Common myeloid progenitor, CD34-positive (primary cell): Measurements from ENCODE around the gene HOXC4. TPM values are rescaled to one million over a fixed set of nuclear protein-coding genes. Genes with fewer than 3 reads are reported as not detected.
A peak's percentile ranks its signal among the peaks of the same experiment; 100 is the strongest.

Source experiments
- CTCF ChIA-PET: fragments of 350-600 bp; sonication (Branson Sonifier 250); formaldehyde crosslinking; loops from one replicate; lab custom pipeline; 2021; ENCODE audit warnings: antibody characterized with exemption; lab: Charles Lee
- POLR2A ChIA-PET: fragments of 350-600 bp; sonication (Branson Sonifier 250); formaldehyde crosslinking; loops from one replicate; lab custom pipeline; 2021; ENCODE audit warnings: antibody characterized with exemption; lab: Charles Lee
- DNase-seq, 3 donors: peaks; one replicate each; pipeline versions ENCODE4 v3.0.0 to v3.0.0-alpha.2; 2013
- H3K27ac ChIP-seq, 2 experiments: 1 replicate in 1 of 2; 2 replicates in 1 of 2; pipeline ENCODE4 v1.7.0; 2013; ENCODE audit warnings: inconsistent platforms in 2 of 2, low read length in 2 of 2, mild to moderate bottlenecking in 2 of 2, low read depth in 1 of 2, moderate library complexity in 1 of 2; ENCODE audit not compliant: severe bottlenecking in 2 of 2, insufficient read depth in 1 of 2, poor library complexity in 1 of 2
- H3K27me3 ChIP-seq, 5 experiments: replicated peaks in 2 of 5; 1 replicate in 3 of 5; 2 replicates in 2 of 5; pipeline versions ENCODE4 v1.6.1 to v1.7.0; 2013; ENCODE audit warnings: low read length in 4 of 5, mild to moderate bottlenecking in 2 of 5, moderate library complexity in 2 of 5, inconsistent platforms in 1 of 5; ENCODE audit not compliant: insufficient read depth in 5 of 5, control insufficient read depth in 4 of 5
- H3K36me3 ChIP-seq, 4 experiments: 1 replicate in 2 of 4; 2 replicates in 2 of 4; pipeline versions ENCODE4 v1.6.1 to v1.7.0; 2013; ENCODE audit warnings: low read length in 3 of 4, control low read depth in 1 of 4, mild to moderate bottlenecking in 1 of 4; ENCODE audit not compliant: control insufficient read depth in 4 of 4, insufficient read depth in 4 of 4
- H3K4me1 ChIP-seq, 4 experiments: 1 replicate in 3 of 4; 2 replicates in 1 of 4; pipeline versions ENCODE4 v1.6.1 to v1.7.1; 2013; ENCODE audit warnings: low read length in 3 of 4, mild to moderate bottlenecking in 3 of 4, control low read depth in 1 of 4, inconsistent platforms in 1 of 4, moderate library complexity in 1 of 4; ENCODE audit not compliant: control insufficient read depth in 4 of 4, insufficient read depth in 4 of 4; ENCODE audit errors: control extremely low read depth in 1 of 4
- H3K4me3 ChIP-seq, 7 experiments: 1 replicate in 4 of 7; 2 replicates in 3 of 7; pipeline versions ENCODE4 v1.5.1 to v1.7.0; 2013; ENCODE audit warnings: mild to moderate bottlenecking in 7 of 7, low read length in 6 of 7, moderate library complexity in 6 of 7, inconsistent platforms in 2 of 7, low read depth in 2 of 7, control low read depth in 1 of 7; ENCODE audit not compliant: insufficient read depth in 4 of 7, control insufficient read depth in 1 of 7; ENCODE audit errors: extremely low read depth in 1 of 7
- H3K9me3 ChIP-seq, 5 experiments: 1 replicate in 4 of 5; 2 replicates in 1 of 5; pipeline versions ENCODE4 v1.6.1 to v1.7.1; 2013; ENCODE audit warnings: low read length in 4 of 5, mild to moderate bottlenecking in 2 of 5, inconsistent platforms in 1 of 5, low read depth in 1 of 5, moderate library complexity in 1 of 5; ENCODE audit not compliant: control insufficient read depth in 4 of 5, insufficient read depth in 2 of 5; ENCODE audit errors: control extremely low read depth in 1 of 5
- WGBS: methylation state at CpG from one replicate; pipeline ENCODE4 v1.1.5; 2013; ENCODE audit not compliant: insufficient coverage; 5-methylcytosine and 5-hydroxymethylcytosine counted together
- polyA plus RNA-seq: library from polyadenylated mRNA; unstranded; fragments of 120-200 nt; gene quantifications from one replicate; pipeline ENCODE4 v1.2.1, GENCODE V29; 2013

The HOXC4 gene
- polyA plus RNA-seq: 0.66 TPM

- Histone ChIP-seq H3K27ac (no peak within 1 kb of the TSS), H3K27me3 (peaks cover 12 to 99% (median 73%) of the 10 kb centered on the region in 5 experiments), H3K4me3 (peak within 1 kb of the TSS in 6 of 7 experiments; percentile 20 to 67 (median 54)), H3K4me1 (peaks cover 0 to 19% (median 9%) of the 10 kb centered on the region in 4 experiments), H3K36me3 (no peaks in the 10 kb centered on the region), H3K9me3 (peaks cover 0 to 4% (median 0%) of the 10 kb centered on the region in 5 experiments)
- DNase-seq: peak in 2 of 3 donors; percentile 34 to 69
- CTCF ChIA-PET: interaction anchor here (0.6 to 3.1 kb wide), 5 partner anchors 13 to 152 kb away, joined by 3 to 11 read pairs (median 6); partner anchors contain the start of gene HOXC5
- POLR2A ChIA-PET: interaction anchor here (0.8 kb wide), 1 partner anchor 88 kb away, joined by 3 read pairs; no protein-coding TSS in a partner anchor
- 3% methylated on average over 32 of the region's 52 CpGs for WGBS
Observed at GRCh38 chr12:54053751-54054741, at the start of gene HOXC4. Gene HOXC4, plus strand, starts transcription at chr12:54053835. Its CDS starts 88 bp downstream, at chr12:54053923.

- Histone ChIP-seq H3K27me3 (peaks cover 12 to 98% (median 60%) of the 10 kb centered on the region in 5 experiments), H3K4me1 (peaks cover 0 to 21% (median 11%) of the 10 kb centered on the region in 4 experiments), H3K9me3 (no peaks in the 10 kb centered on the region), H3K36me3 (no peaks in the 10 kb centered on the region), H3K4me3 (no peak overlapping the region), H3K27ac (no peak overlapping the region)
- ChIA-PET CTCF (interaction anchor here (0.7 to 6.7 kb wide), 11 partner anchors 13 to 211 kb away, joined by 3 to 101 read pairs (median 5); partner anchors contain the start of gene HOXC12), POLR2A (no interaction called here)
- peak in 1 of 3 donors; percentile 44 for DNase-seq
- 26% methylated on average over 14 of the region's 20 CpGs for WGBS
Observed at GRCh38 chr12:54004063-54004840, 49.4 kb upstream of the HOXC4 start.

- no peaks in the 10 kb centered on the region for H3K9me3 ChIP-seq
- H3K27me3 ChIP-seq: peaks cover 12 to 98% (median 63%) of the 10 kb centered on the region in 5 experiments
- H3K27ac ChIP-seq: no peak overlapping the region
- DNase-seq: no peak
- WGBS: 5% methylated on average over 25 of the region's 31 CpGs
- H3K4me3 ChIP-seq: no peak overlapping the region
- no peaks in the 10 kb centered on the region for H3K36me3 ChIP-seq
- H3K4me1 ChIP-seq: peaks cover 0 to 19% (median 10%) of the 10 kb centered on the region in 4 experiments
- CTCF ChIA-PET: interaction anchor here (1.0 to 6.7 kb wide), 11 partner anchors 17 to 210 kb away, joined by 3 to 101 read pairs (median 6); partner anchors contain the start of gene HOXC12
- POLR2A ChIA-PET: no interaction called here
Observed at GRCh38 chr12:54004841-54005530, 48.6 kb upstream of the HOXC4 start.

- Histone ChIP-seq H3K36me3 (no peaks in the 10 kb centered on the region), H3K4me3 (no peak overlapping the region), H3K4me1 (peaks cover 0 to 13% (median 8%) of the 10 kb centered on the region in 4 experiments), H3K9me3 (no peaks in the 10 kb centered on the region), H3K27me3 (peaks cover 14 to 98% (median 64%) of the 10 kb centered on the region in 5 experiments), H3K27ac (no peak overlapping the region)
- ChIA-PET CTCF (interaction anchor here (1.0 to 6.7 kb wide), 8 partner anchors 18 to 209 kb away, joined by 4 to 101 read pairs (median 8); no protein-coding TSS in a partner anchor), POLR2A (no interaction called here)
- no peak for DNase-seq
- 5% methylated on average over 26 of the region's 26 CpGs for WGBS
Observed at GRCh38 chr12:54005531-54005852, 48.1 kb upstream of the HOXC4 start.

GRCh38 chr12:54005853-54006558, 47.6 kb upstream of the HOXC4 start:
- H3K4me1 ChIP-seq: peaks cover 0 to 13% (median 8%) of the 10 kb centered on the region in 4 experiments
- CTCF ChIA-PET: interaction anchor here (1.0 to 6.7 kb wide), 11 partner anchors 10 to 209 kb away, joined by 4 to 101 read pairs (median 8); no protein-coding TSS in a partner anchor
- H3K4me3 ChIP-seq: peak overlapping the region in 4 of 7 experiments; percentile 32 to 72 (median 60)
- WGBS: under 1% methylated on average over 37 of the region's 39 CpGs
- no peaks in the 10 kb centered on the region for H3K9me3 ChIP-seq
- POLR2A ChIA-PET: interaction anchor here (1.2 kb wide), 1 partner anchor 202 kb away, joined by 3 read pairs; no protein-coding TSS in a partner anchor
- peaks cover 15 to 98% (median 67%) of the 10 kb centered on the region in 5 experiments for H3K27me3 ChIP-seq
- H3K36me3 ChIP-seq: no peaks in the 10 kb centered on the region
- H3K27ac ChIP-seq: no peak overlapping the region
- peak; percentile 73 to 80 (median 79) for DNase-seq
